ENCODE data around the gene DAND5.

- TF ChIP-seq EZH2 (IDR thresholded peaks at IDR 0.05; ENCODE audit: borderline replicate concordance, low read depth, low read length, severe bottlenecking) (no peak), CTCF (IDR thresholded peaks at IDR 0.05; ENCODE audit: borderline replicate concordance, extremely low read depth, low read length, poor library complexity, severe bottlenecking) (no peak)
These were observed 20.6 kb upstream of the DAND5 start for GRCh38 chr19:12948612-12949362.

Measured in DND-41 (cell line).